Jurkat, Clone E6-1 (cell line): ENCODE measurements around the gene FGF1.

Experiments used
- DNase-seq: peaks from one replicate; pipeline ENCODE4 v3.0.0-alpha.2; 2011; ENCODE audit warnings: low read depth, low spot score
- H3K4me3 ChIP-seq: 2 replicates; pipeline ENCODE4 v1.5.1; 2011; ENCODE audit warnings: mild to moderate bottlenecking, low read length, control low read depth, moderate library complexity

FGF1 gene

GRCh38 chr5:142698447-142699183 is 12.7 kb upstream of the FGF1 start:
- no peak for DNase-seq
- H3K4me3 ChIP-seq: no peak overlapping the region

- no peak overlapping the region for H3K4me3 ChIP-seq
- no peak for DNase-seq
Measured at GRCh38 chr5:142697356-142698255, 11.7 kb upstream of the FGF1 start.

- DNase-seq: no peak
- H3K4me3 ChIP-seq: no peak overlapping the region
Measured at GRCh38 chr5:142696379-142696778, 10.5 kb upstream of the FGF1 start.

- DNase-seq: no peak
- H3K4me3 ChIP-seq: no peak overlapping the region
Measured at GRCh38 chr5:142694092-142694856, 8.4 kb upstream of the FGF1 start.

GRCh38 chr5:142692321-142692894 is 6.5 kb upstream of the FGF1 start:
- DNase-seq: no peak
- no peak overlapping the region for H3K4me3 ChIP-seq

- no peak for DNase-seq
- H3K4me3 ChIP-seq: no peak overlapping the region
Measured at GRCh38 chr5:142690667-142691066, 4.8 kb upstream of the FGF1 start.

GRCh38 chr5:142689081-142689480 is 3.2 kb upstream of the FGF1 start:
- no peak for DNase-seq
- H3K4me3 ChIP-seq: no peak overlapping the region

- no peak overlapping the region for H3K4me3 ChIP-seq
- DNase-seq: no peak
Measured at GRCh38 chr5:142688281-142688989, 2.5 kb upstream of the FGF1 start.

- H3K4me3 ChIP-seq: no peak overlapping the region
- no peak for DNase-seq
Measured at GRCh38 chr5:142686968-142687367, 1.1 kb upstream of the FGF1 start.

GRCh38 chr5:142686210-142686734 is 382 bp upstream of the FGF1 start:
- DNase-seq: no peak
- H3K4me3 ChIP-seq: no peak overlapping the region

GRCh38 chr5:142684508-142685041 is 1.3 kb downstream of the FGF1 start:
- DNase-seq: no peak
- no peak overlapping the region for H3K4me3 ChIP-seq

GRCh38 chr5:142683881-142684505 is 1.9 kb downstream of the FGF1 start:
- DNase-seq: no peak
- no peak overlapping the region for H3K4me3 ChIP-seq

- no peak overlapping the region for H3K4me3 ChIP-seq
- no peak for DNase-seq
Measured at GRCh38 chr5:142683116-142683515, 2.8 kb downstream of the FGF1 start.

GRCh38 chr5:142680605-142681259 is 5.2 kb downstream of the FGF1 start:
- no peak for DNase-seq
- H3K4me3 ChIP-seq: no peak overlapping the region

GRCh38 chr5:142679744-142680143 is 6.1 kb downstream of the FGF1 start:
- no peak overlapping the region for H3K4me3 ChIP-seq
- no peak for DNase-seq

GRCh38 chr5:142678529-142678928 is 7.4 kb downstream of the FGF1 start:
- DNase-seq: no peak
- no peak overlapping the region for H3K4me3 ChIP-seq

- H3K4me3 ChIP-seq: no peak overlapping the region
- DNase-seq: no peak
Measured at GRCh38 chr5:142677198-142677597, 8.7 kb downstream of the FGF1 start.
